K562 (cell line): ENCODE data around the gene EIF4G1. TPM values are rescaled to one million over a fixed set of nuclear protein-coding genes. Genes with fewer than 3 reads are reported as not detected.

ENCODE experiments used
- ATAC-seq: fragments of 200-7000 bp; cut with Tn5 transposase; 3 replicates; pipeline ENCODE4 v1.9.1; 2020; ENCODE audit warnings: moderate library complexity
- BruUV-seq: library from RNA; stranded (reverse); fragments of 400-500 nt; replicated peaks from 2 replicates; lab custom pipeline; 2021; lab: Mats Ljungman, UMichigan
- CTCF ChIA-PET: fragments of 300-600 bp; formaldehyde crosslinking; extraction: SDS; loops from one replicate; lab custom pipeline; 2021; ENCODE audit warnings: low intra/inter-chr PET ratio; lab: Yijun Ruan, JAX
- POLR2A ChIA-PET: fragments of 300-600, 350-650 bp; sonication (Branson Sonifier 250); formaldehyde crosslinking; extraction: SDS; loops from one replicate; lab custom pipeline; 2021; ENCODE audit warnings: antibody characterized with exemption, inconsistent platforms; lab: Yijun Ruan, JAX
- DNase-seq, 4 experiments: peaks; one replicate each; pipeline versions ENCODE4 v3.0.0 to v3.0.0-alpha.2; 2011 to 2018; ENCODE audit warnings: low spot score in 3 of 4, mixed read lengths in 3 of 4; ENCODE audit errors: extremely low read depth in 1 of 4
- FAIRE-seq: peaks from 2 replicates; lab custom pipeline; 2011; peaks lifted over from hg19 to GRCh38; lab: Jason Lieb, UNC
- H2AFZ ChIP-seq: 2 replicates; pipeline ENCODE4 v1.6.0; 2011; ENCODE audit warnings: low read depth, low read length, control low read depth, inconsistent platforms
- H3K27ac ChIP-seq: fragments of 200-600 bp; 3 replicates; pipeline ENCODE4 v1.8.0; 2011; ENCODE audit warnings: low read depth, mild to moderate bottlenecking, control low read depth, inconsistent platforms, low read length, moderate library complexity, mixed read lengths; ENCODE audit errors: extremely low read depth
- H3K27me3 ChIP-seq, 2 experiments: fragments of 300-600 bp in 1 of 2; 2 replicates in 1 of 2; 3 replicates in 1 of 2; pipeline versions ENCODE4 v1.6.0 to v1.8.0; 2011; ENCODE audit warnings: inconsistent platforms in 2 of 2, low read length in 2 of 2, mild to moderate bottlenecking in 1 of 2, mixed read lengths in 1 of 2, moderate library complexity in 1 of 2; ENCODE audit not compliant: control insufficient read depth in 2 of 2, insufficient read depth in 2 of 2
- H3K36me3 ChIP-seq: fragments of 300-600 bp; 3 replicates; pipeline ENCODE4 v1.8.0; 2011; ENCODE audit warnings: mild to moderate bottlenecking, low read length, inconsistent platforms; ENCODE audit not compliant: control insufficient read depth, insufficient read depth
- H3K4me1 ChIP-seq, 2 experiments: fragments of 200-600 bp in 1 of 2; replicated peaks in 1 of 2; 2 replicates in 1 of 2; 3 replicates in 1 of 2; pipeline versions ENCODE4 v1.5.1 to v1.8.0; 2011; ENCODE audit warnings: inconsistent platforms in 2 of 2, low read length in 2 of 2, mild to moderate bottlenecking in 1 of 2, mixed read lengths in 1 of 2, moderate library complexity in 1 of 2; ENCODE audit not compliant: control insufficient read depth in 2 of 2, insufficient read depth in 2 of 2
- H3K4me2 ChIP-seq: 2 replicates; pipeline ENCODE4 v1.6.1; 2011; ENCODE audit warnings: low read length, control low read depth, inconsistent platforms, mixed read lengths; ENCODE audit not compliant: insufficient read depth
- H3K4me3 ChIP-seq: fragments of 200-600 bp; sonication (generic), shearing (Covaris generic); 2 replicates; pipeline ENCODE4 v1.5.1; 2016; ENCODE audit warnings: control low read depth, inconsistent platforms
- H3K79me2 ChIP-seq: fragments of 200-600 bp; 3 replicates; pipeline ENCODE4 v1.8.0; 2011; ENCODE audit warnings: low read length, inconsistent platforms; ENCODE audit not compliant: control insufficient read depth, insufficient read depth
- H3K9ac ChIP-seq, 2 experiments: 2 replicates each; pipeline versions ENCODE4 v1.6.0 to v1.6.1; 2011; ENCODE audit warnings: low read depth in 2 of 2, low read length in 2 of 2, control low read depth in 1 of 2, inconsistent platforms in 1 of 2, mild to moderate bottlenecking in 1 of 2, mixed read lengths in 1 of 2; ENCODE audit not compliant: insufficient read depth in 1 of 2
- H3K9me1 ChIP-seq: one replicate; pipeline ENCODE4 v1.6.0; 2011; ENCODE audit warnings: inconsistent platforms, mild to moderate bottlenecking, low read length, moderate library complexity; ENCODE audit not compliant: control insufficient read depth, insufficient read depth
- H3K9me3 ChIP-seq: replicated peaks from 2 replicates; pipeline ENCODE4 v1.5.1; 2011; ENCODE audit warnings: low read depth, low read length, inconsistent platforms; ENCODE audit not compliant: control insufficient read depth, insufficient read depth
- H4K20me1 ChIP-seq: replicated peaks from 2 replicates; pipeline ENCODE4 v1.6.1; 2011; ENCODE audit warnings: low read length, inconsistent platforms, mixed read lengths; ENCODE audit not compliant: control insufficient read depth, insufficient read depth
- ESRRA ChIP-seq: fragments of 450-650 bp; IDR thresholded peaks from 2 replicates; pipeline ENCODE4 v1.6.1; 2014; ENCODE audit warnings: low read depth, mild to moderate bottlenecking, moderate library complexity, borderline replicate concordance
- GTF2A2 ChIP-seq: IDR thresholded peaks from 2 replicates; pipeline ENCODE4 v1.6.1; 2016; ENCODE audit warnings: mild to moderate bottlenecking, missing genetic modification characterization, missing compliant biosample characterization
- MCM2 ChIP-seq: fragments of 450-650 bp; IDR thresholded peaks from 2 replicates; pipeline ENCODE4 v1.6.1; 2017; ENCODE audit warnings: low read depth, mild to moderate bottlenecking
- NCOA6 ChIP-seq: fragments of 450-650 bp; IDR thresholded peaks from 2 replicates; pipeline ENCODE4 v1.6.1; 2017; ENCODE audit warnings: mild to moderate bottlenecking
- NFE2L1 ChIP-seq: fragments of 450-650 bp; IDR thresholded peaks from 2 replicates; pipeline ENCODE4 v1.6.1; 2016; ENCODE audit warnings: missing genetic modification characterization, low read depth, mild to moderate bottlenecking, missing compliant biosample characterization, moderate library complexity, borderline replicate concordance
- RBM14 ChIP-seq: fragments of 200-400 bp; formaldehyde crosslinking; IDR thresholded peaks from 2 replicates; pipeline ENCODE4 v1.6.1; 2018; ENCODE audit warnings: low read depth, mild to moderate bottlenecking, low read length, moderate library complexity, borderline replicate concordance; ENCODE audit not compliant: insufficient read depth
- RFX1 ChIP-seq: fragments of 450-650 bp; IDR thresholded peaks from 2 replicates; pipeline ENCODE4 v1.6.1; 2016; ENCODE audit warnings: mild to moderate bottlenecking, moderate library complexity
- SLC30A9 ChIP-seq: fragments of 250-450 bp; sonication (Bioruptor Pico); IDR thresholded peaks from 2 replicates; pipeline ENCODE4 v1.8.0; 2022; ENCODE audit warnings: mild to moderate bottlenecking, moderate library complexity
- ZBTB5 ChIP-seq: fragments of 450-650 bp; IDR thresholded peaks from 2 replicates; pipeline ENCODE4 v1.6.1; 2017; ENCODE audit warnings: antibody characterized with exemption
- ZNF124 ChIP-seq: sonication (generic); formaldehyde crosslinking; IDR thresholded peaks from 2 replicates; pipeline ENCODE4 v1.8.1; 2022; ENCODE audit warnings: missing genetic modification reagents
- ZNF23 ChIP-seq: fragments of 250-450 bp; sonication (Bioruptor Pico); IDR thresholded peaks from 2 replicates; pipeline ENCODE4 v1.4.0; 2020; ENCODE audit warnings: mild to moderate bottlenecking
- ZNF384 ChIP-seq: IDR thresholded peaks from 2 replicates; pipeline ENCODE4 v1.6.1; 2012; ENCODE audit warnings: low read depth, low read length, improper control_type of control experiment
- ZNF639 ChIP-seq, 2 experiments: fragments of 200-800 bp in 1 of 2; sonication (Bioruptor generic) in 1 of 2; sonication (generic) in 1 of 2; formaldehyde crosslinking in 1 of 2; IDR thresholded peaks in 1 of 2; conservative IDR thresholded peaks in 1 of 2; 2 replicates each; pipeline versions ENCODE4 v1.5.0 to v1.6.1; 2016 to 2020; ENCODE audit warnings: missing compliant biosample characterization in 1 of 2, missing genetic modification characterization in 1 of 2, missing genetic modification reagents in 1 of 2
- WGBS: fragments of 100-300 bp; shearing (Covaris generic); methylation state at CpG from one replicate; pipeline ENCODE4 v1.1.6; 2016; ENCODE audit warnings: low coverage, mixed read lengths; ENCODE audit not compliant: insufficient coverage; ENCODE audit errors: missing lambda C conversion rate; 5-methylcytosine and 5-hydroxymethylcytosine counted together
- in situ Hi-C: fragments of 300-500 bp; cut with MboI; formaldehyde crosslinking; loops from 4 replicates; pipeline ENCODE4 v1.15.0; 2018; ENCODE audit warnings: inconsistent platforms, mixed read lengths
- intact Hi-C: fragments of 100-400 bp; cut with micrococcal nuclease; formaldehyde crosslinking; loops from 2 replicates; pipeline ENCODE4 v1.14.2; 2022
- polyA plus RNA-seq, 8 experiments: library from polyadenylated mRNA; depleted of rRNA in 4 of 8; stranded (reverse) in 5 of 8; unstranded in 3 of 8; fragments of >200 nt; fragmentation: Nextera tagmentation in 2 of 8; fragmentation: Illumina TruSeq in 1 of 8; extraction: Ambion mirVana in 2 of 8; extraction: Trizol in 1 of 8; gene quantifications; 2 replicates each; pipeline versions ENCODE4 v1.2.1 to v1.2.3, GENCODE V29; 2011 to 2014; ENCODE audit warnings: inconsistent platforms in 1 of 8, missing spikeins in 1 of 8
- total RNA-seq, 7 experiments: library from RNA; depleted of rRNA in 6 of 7; stranded (reverse); fragments of >200 nt in 6 of 7; fragmentation: Illumina TruSeq in 2 of 7; extraction: Trizol in 2 of 7; gene quantifications; 2 replicates each; pipeline versions ENCODE4 v1.2.1 to v1.2.3, GENCODE V29; 2011 to 2021; ENCODE audit warnings: low replicate concordance in 1 of 7
- TF ChIP-seq, protein P1 (sequence below): fragments of 250-450 bp; sonication (Bioruptor Pico); IDR thresholded peaks from 2 replicates; pipeline ENCODE4 v1.4.0; 2020; ENCODE audit warnings: mild to moderate bottlenecking

The EIF4G1 gene
- total and polyA plus RNA-seq, 9 of the 15 experiments (the other 6 are each of a cell fraction or from before 2014, with no cell fraction given) = 4.6 to 505 (median 155) TPM

- Histone ChIP-seq H3K9me1 (no peaks in the 10 kb centered on the region), H3K9ac (peak overlapping the region in 1 of 2 experiments; percentile 74; a peak in 2 of 4 replicates), H3K4me2 (no peak overlapping the region), H3K27ac (no peak overlapping the region), H3K4me3 (no peak overlapping the region), H3K79me2 (no peaks in the 10 kb centered on the region), H3K4me1 (peaks cover 0 to 12% of the 10 kb centered on the region in 2 experiments; a peak in 2 of 5 replicates), H3K9me3 (no peaks in the 10 kb centered on the region), H2AFZ (no peak overlapping the region), H3K27me3 (peaks cover 16 to 28% of the 10 kb centered on the region in 2 experiments; a peak in 4 of 5 replicates)
- intact Hi-C loops (no loop called here), in situ Hi-C loops (no loop called here)
- no peak for FAIRE-seq
- no TSS peak for BruUV-seq
- POLR2A ChIA-PET = interaction anchor here (0.5 to 0.6 kb wide), 2 partner anchors 110 to 274 kb away, joined by 3 read pairs; no protein-coding TSS in a partner anchor
- ATAC-seq = no peak
- TF ChIP-seq NFE2L1 (tag) (no peak), SLC30A9 (no peak), ZNF23 (no peak), ZBTB5 (no peak), RBM14 (no peak), GTF2A2 (tag) (no peak), ZNF639 (CRISPR knock-in tag; conservative IDR thresholded peaks at IDR 0.05 in 1 of 2, IDR thresholded peaks at IDR 0.05 in 1 of 2) (no peak), ESRRA (no peak), ZNF384 (no peak), RFX1 (no peak), MCM2 (no peak), NCOA6 (no peak), ZNF124 (CRISPR knock-in tag) (no peak)
- TF ChIP-seq, protein P1, sequence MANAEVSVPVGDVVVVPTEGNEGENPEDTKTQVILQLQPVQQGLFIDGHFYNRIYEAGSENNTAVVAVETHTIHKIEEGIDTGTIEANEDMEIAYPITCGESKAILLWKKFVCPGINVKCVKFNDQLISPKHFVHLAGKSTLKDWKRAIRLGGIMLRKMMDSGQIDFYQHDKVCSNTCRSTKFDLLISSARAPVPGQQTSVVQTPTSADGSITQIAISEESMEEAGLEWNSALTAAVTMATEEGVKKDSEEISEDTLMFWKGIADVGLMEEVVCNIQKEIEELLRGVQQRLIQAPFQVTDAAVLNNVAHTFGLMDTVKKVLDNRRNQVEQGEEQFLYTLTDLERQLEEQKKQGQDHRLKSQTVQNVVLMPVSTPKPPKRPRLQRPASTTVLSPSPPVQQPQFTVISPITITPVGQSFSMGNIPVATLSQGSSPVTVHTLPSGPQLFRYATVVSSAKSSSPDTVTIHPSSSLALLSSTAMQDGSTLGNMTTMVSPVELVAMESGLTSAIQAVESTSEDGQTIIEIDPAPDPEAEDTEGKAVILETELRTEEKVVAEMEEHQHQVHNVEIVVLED = no peak
- TF ChIP-seq, all 486 proteins: peak for 0
- H4K20me1 ChIP-seq = no peaks in the 10 kb centered on the region
- H3K36me3 ChIP-seq = no peaks in the 10 kb centered on the region
- DNase-seq = no peak
- CTCF ChIA-PET = no interaction called here
- WGBS = 24% methylated on average over 21 of the region's 21 CpGs
These were observed 22.5 kb upstream of the EIF4G1 start for GRCh38 chr3:184291738-184292445.
